ENCODE results near the gene BICRA.

Gene BICRA

GRCh38 chr19:47693903-47694302, 85.0 kb downstream of the BICRA start:
- DNase-seq (ENCODE audit: low read depth), result no peak

DNA sequence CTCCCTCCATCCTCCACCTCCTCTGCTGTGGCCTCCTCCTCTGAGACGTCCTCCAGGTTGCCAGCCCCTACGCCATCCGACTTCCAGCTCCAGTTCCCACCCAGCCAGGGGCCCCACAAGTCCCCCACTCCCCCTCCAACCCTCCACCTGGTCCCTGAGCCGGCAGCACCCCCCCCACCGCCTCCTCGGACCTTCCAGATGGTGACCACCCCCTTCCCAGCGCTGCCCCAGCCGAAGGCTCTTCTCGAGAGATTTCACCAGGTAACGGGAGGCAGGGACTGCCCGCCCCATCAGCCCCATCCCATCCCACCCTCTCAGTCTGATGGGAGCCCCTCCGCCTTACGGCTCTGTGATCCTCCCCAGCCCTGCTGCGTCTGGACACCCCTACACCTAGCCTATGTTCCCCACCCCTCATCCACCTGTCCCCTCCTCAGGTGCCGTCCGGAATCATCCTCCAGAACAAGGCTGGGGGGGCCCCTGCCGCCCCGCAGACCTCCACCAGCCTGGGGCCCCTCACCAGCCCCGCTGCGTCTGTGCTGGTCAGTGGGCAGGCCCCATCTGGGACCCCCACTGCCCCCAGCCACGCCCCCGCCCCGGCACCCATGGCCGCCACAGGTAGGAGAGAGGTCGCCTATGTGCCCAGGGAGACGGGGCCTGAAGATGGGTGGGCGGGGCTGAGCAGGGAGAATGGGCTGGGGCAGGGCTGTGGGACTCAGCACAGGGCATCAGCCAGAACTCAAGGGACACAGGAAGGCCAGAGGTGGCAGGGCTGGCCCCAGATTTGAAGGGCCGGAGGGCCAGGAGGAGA, 85.7 kb downstream of the BICRA start:
- DNase-seq (ENCODE audit: low read depth), result no peak

DNA sequence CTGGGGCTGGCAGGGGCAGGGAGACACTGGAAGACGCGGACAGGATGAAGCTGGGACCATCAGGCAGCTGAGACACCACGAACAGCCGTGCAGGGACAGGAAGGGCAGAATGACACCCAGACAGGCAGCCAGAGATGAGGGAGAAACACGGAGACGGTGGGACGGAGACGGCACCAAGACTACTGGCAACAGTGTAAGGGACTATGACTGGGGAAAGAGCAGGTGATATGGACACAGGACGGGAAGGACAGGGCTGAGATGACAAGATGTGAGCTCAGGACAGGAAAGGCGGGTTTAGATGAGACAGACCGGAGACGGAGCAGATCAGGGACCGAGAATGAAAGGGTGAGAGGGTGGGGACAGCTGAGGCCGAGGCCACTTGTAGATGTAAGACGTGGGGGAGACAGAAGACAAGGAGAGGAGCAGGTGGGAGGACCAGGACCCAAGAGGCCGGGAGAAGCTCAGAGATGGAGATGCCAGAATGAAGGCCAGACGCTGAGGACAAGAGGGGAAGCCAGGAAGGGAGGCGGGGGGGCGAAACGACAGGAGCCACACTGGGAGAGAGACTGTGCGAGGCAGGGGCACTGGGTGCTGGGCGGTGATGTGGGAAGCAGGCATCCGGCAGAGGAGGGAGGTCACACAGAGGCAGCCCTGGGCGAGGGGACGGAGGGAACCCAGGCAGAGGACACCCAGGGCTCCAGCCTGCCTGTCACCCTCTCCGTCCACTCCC, 86.8 kb downstream of the BICRA start:
- no peak for DNase-seq (ENCODE audit: low read depth)

GRCh38 chr19:47696635-47697034, 87.7 kb downstream of the BICRA start:
- no peak for DNase-seq (ENCODE audit: low read depth)

GRCh38 chr19:47697863-47698609, 89.1 kb downstream of the BICRA start:
- peak; percentile 83 for DNase-seq (ENCODE audit: low read depth)

GRCh38 chr19:47698631-47699359, 89.9 kb downstream of the BICRA start:
- DNase-seq (ENCODE audit: low read depth), result no peak

DNA sequence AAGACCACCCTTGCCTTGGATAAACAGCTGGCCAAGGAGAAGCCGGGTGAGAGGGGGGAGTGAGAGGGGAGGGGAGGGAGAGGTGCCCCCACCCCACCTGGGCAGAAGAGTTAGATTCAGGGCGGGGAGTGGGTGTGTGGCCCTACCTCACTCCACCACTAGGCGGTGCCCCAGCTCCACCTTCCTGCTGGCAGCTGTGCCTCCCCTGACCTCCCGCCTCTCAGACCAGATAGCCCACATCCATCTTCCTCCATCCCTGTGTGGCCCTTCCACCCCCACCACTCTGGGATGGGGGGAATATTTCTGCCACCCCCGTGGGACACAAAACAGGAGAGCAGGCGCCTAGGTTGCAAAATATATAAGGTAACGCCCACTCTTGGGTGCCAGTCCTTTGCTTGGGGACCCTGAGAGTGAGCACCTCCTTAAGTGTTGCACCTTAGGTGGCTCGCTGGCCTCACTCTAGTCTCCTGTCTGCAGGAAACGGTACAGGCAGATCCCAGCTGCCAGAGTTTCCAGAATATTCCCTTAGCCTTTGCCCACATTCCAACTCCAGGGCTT, 90.5 kb downstream of the BICRA start:
- peak; percentile 60 for DNase-seq (ENCODE audit: low read depth)

DNA sequence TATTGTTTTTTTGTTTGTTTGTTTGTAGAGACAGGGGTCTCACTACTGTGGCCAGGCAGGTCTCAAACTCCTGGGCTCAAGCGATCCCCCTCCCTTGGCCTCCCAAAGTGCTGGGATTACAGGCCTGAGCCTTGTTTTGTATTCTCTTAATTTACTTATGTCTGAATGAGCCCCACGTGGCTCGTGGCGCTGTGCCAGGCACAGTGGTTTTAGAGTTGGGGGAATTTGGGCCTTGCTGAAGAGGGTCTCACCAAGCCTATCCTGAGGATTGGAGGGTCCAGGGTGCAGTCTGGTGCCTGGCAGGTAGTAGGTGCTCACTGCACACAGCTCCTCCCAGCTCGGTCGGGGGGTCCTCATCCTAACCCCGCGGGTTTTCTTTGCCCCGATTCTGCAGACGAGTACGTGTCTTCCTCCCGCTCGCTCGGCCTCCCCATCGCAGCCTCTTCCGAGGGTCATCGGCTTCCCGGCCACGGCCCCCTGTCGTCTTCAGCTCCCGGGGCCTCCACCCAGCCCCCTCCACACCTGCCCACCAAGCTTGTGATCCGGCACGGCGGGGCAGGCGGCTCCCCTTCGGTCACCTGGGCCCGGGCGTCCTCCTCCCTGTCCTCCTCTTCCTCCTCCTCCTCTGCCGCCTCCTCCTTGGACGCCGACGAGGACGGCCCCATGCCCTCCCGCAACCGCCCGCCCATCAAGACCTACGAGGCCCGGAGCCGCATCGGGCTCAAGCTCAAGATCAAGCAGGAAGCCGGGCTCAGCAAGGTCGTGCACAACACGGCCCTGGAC, 92.2 kb downstream of the BICRA start:
- no peak for DNase-seq (ENCODE audit: low read depth)

DNA sequence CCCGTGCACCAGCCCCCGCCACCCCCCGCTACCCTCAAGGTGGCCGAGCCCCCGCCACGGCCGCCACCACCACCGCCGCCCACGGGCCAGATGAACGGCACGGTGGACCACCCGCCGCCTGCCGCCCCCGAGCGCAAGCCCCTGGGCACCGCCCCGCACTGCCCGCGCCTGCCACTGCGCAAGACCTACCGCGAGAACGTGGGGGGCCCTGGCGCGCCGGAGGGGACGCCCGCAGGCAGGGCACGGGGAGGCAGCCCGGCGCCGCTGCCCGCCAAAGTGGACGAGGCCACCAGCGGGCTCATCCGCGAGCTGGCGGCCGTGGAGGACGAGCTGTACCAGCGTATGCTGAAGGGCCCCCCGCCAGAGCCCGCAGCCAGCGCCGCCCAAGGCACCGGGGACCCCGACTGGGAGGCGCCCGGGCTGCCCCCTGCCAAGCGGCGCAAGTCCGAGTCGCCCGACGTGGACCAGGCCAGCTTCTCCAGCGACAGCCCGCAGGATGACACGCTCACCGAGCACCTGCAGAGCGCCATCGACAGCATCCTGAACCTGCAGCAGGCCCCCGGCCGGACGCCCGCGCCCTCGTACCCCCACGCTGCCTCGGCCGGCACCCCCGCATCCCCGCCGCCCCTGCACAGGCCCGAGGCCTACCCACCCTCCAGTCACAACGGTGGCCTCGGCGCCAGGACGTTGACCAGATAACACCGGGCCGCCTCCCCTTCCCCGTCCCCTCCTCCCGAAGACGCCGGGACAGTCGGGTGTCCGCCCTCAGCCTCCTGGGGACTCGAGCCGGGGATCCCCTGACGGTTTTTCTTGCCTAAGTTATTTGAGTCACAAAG, 93.0 kb downstream of the BICRA start:
- DNase-seq (ENCODE audit: low read depth), result no peak

DNA sequence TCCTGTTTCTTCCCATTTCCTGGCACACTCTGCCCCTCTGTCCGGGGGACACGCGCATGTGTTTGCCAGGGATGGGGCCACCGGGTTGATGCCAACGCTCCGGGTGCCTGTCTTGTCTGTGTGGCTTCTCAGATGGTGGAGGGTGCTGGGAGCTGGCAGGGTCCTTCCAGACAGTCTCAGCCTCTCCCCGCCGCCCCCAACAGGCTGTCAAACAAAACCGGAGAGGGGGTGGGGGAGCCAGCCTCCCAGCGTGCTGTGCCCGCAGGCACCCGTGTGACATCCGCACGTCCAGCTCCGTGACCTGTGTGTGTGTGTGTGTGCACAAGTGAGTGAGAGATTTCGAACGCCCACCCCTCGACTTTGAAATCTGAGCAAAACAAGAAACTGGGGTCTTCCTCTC, 93.7 kb downstream of the BICRA start:
- no peak for DNase-seq (ENCODE audit: low read depth)

DNA sequence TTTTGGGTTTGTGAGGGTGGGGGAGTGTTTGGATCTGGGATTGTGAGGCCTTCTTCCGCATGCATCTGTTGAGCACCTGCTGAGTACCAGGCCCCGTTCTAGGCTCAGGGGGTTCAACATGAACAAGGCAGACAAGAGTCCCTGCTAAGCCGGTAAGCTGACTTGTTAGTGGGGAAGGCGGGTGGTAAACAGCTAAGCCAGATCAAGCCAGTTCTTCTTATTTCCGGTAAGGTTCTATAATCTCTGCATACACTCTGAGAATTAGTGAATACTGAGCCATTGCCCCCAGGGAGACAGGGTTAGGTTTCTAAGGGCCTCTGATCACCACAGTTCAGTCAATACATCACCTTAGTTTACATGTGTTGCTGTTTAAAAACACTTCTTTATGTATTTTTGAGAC, 94.4 kb downstream of the BICRA start:
- DNase-seq (ENCODE audit: low read depth), result no peak

DNA sequence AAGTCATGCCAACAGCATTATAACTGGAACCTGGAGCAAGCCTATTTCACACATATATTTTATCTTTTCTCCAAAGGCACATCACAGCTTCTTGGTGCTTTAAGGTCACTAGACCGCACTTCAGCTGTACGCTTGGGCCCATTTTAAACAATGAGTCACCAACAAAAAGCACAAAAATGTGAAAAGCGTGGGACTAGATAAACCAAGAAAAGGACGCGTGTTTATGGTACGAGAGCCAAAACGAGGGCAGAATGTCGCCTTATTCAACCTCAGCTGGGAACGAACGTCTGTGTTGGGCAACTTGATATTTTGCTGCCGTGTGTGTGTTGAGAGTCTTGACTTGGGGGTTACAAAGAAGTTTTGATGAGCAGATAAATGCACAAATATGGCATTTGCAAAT, 95.1 kb downstream of the BICRA start:
- peak; percentile 10 for DNase-seq (ENCODE audit: low read depth)

- no peak for DNase-seq (ENCODE audit: low read depth)
Observed at GRCh38 chr19:47704656-47705055, 95.7 kb downstream of the BICRA start.

- peak; percentile 86 for DNase-seq (ENCODE audit: low read depth)
Observed at GRCh38 chr19:47707135-47707925, 98.4 kb downstream of the BICRA start.

DNA sequence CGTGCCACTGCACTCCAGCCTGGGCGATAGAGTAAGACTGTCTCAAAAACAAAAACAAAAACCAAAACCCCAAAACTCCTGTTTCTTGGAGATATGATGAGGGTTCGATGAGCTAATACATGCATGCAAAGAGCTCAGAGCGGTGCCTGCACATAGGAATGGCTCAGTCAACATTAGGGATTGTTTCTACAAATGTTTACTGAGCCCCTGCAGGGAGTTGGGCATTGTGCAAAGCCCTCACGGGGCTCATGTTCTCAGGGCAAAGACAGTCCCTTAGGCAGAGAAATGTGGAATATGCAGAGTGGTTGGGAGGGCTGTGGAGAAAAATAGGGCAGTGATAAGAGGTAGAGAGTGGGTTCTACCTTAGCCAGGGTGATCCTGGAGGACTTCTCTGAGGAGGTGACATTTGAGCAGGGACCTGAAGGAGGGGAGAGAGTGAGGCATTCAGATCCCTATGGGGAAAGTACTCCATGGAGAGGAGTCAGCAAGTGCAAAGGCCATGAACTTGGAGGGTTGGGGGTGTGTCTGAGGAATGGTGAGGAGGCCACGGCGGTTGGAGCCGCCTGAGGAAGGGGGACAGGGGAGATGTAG, 102.8 kb downstream of the BICRA start:
- no peak for DNase-seq (ENCODE audit: low read depth)

- DNase-seq (ENCODE audit: low read depth), result peak; percentile 77
Observed at GRCh38 chr19:47713046-47714021, 104.4 kb downstream of the BICRA start, which contains the start of gene EHD2. EHD2 (plus strand) TSS chr19:47713422; CDS start chr19:47716613, 3,191 bp downstream.

DNA sequence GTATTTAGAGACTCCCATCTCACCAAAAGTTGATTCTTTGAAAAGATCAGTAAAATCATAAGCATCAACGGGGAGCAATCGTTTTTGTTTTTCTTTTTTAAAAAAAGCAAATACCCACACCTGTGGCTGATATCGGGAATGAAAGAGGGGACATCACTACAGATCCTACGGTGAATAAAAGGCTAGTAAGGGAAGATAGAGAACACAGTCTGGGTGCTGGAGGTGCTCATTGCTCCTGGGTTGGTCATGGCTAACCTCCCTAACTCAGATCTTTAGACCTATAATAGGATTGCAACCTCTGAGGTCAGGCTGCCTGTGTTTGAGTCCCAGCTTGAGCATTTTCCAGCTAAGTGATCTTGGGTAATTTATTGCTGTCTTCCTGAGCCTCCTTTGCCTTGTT, 105.4 kb downstream of the BICRA start:
- no peak for DNase-seq (ENCODE audit: low read depth)

Data from ELR (cell line).